Stimulated activated CD4-positive, alpha-beta T cell treated with anti-CD3 and anti-CD28 coated beads, Interleukin-15, amount 100 ng/mL, for 24 hours (primary cell): Measurements from ENCODE around the gene IVD.
A peak's percentile ranks its signal among the peaks of the same experiment; 100 is the strongest.

Experiments
- DNase-seq: peaks from one replicate; pipeline ENCODE4 v3.0.0-alpha.2; 2020

IVD gene

GRCh38 chr15:40379374-40379773 lies 26.2 kb upstream of the IVD start:
- no peak for DNase-seq

GRCh38 chr15:40379853-40380252 lies 25.7 kb upstream of the IVD start:
- DNase-seq: no peak

GRCh38 chr15:40380636-40381035 lies 25.0 kb upstream of the IVD start:
- DNase-seq: no peak

GRCh38 chr15:40381818-40382529 lies 23.6 kb upstream of the IVD start:
- DNase-seq: no peak

- peak; percentile 97 for DNase-seq
Observed at GRCh38 chr15:40382580-40383456, 22.8 kb upstream of the IVD start, which contains the start of gene KNSTRN. TSS of gene KNSTRN (plus strand) at chr15:40382721. CDS start at chr15:40382836, 115 bp downstream.

- DNase-seq: no peak
Observed at GRCh38 chr15:40386480-40386879, 19.1 kb upstream of the IVD start.

GRCh38 chr15:40388941-40389823 lies 16.4 kb upstream of the IVD start:
- DNase-seq: no peak

- DNase-seq: no peak
Observed at GRCh38 chr15:40389824-40390595, 15.6 kb upstream of the IVD start.

- DNase-seq: no peak
Observed at GRCh38 chr15:40392986-40393948, 12.3 kb upstream of the IVD start.

GRCh38 chr15:40397688-40398412 lies 7.7 kb upstream of the IVD start:
- no peak for DNase-seq

- peak; percentile 24 for DNase-seq
Observed at GRCh38 chr15:40398413-40398873, 7.2 kb upstream of the IVD start.

- no peak for DNase-seq
Observed at GRCh38 chr15:40399370-40399769, 6.2 kb upstream of the IVD start.

GRCh38 chr15:40407330-40407990 lies 1.9 kb downstream of the IVD start:
- no peak for DNase-seq

GRCh38 chr15:40409366-40409765 lies 3.8 kb downstream of the IVD start:
- DNase-seq: no peak

GRCh38 chr15:40410476-40410875 lies 4.9 kb downstream of the IVD start:
- DNase-seq: no peak

- no peak for DNase-seq
Observed at GRCh38 chr15:40412095-40412759, 6.6 kb downstream of the IVD start.

GRCh38 chr15:40413036-40413435 lies 7.4 kb downstream of the IVD start:
- no peak for DNase-seq

- DNase-seq: no peak
Observed at GRCh38 chr15:40414816-40415215, 9.2 kb downstream of the IVD start.

- no peak for DNase-seq
Observed at GRCh38 chr15:40415226-40415625, 9.6 kb downstream of the IVD start.
